Mesothelial cell of epicardium (in vitro differentiated cells): Measurements from ENCODE around the gene STAMBPL1. TPM values are rescaled to one million over a fixed set of nuclear protein-coding genes. Genes with fewer than 3 reads are reported as not detected.
A peak's percentile ranks its signal among the peaks of the same experiment; 100 is the strongest.
"Not testable (repeated sequence)": the region's sequence is repeated elsewhere in the genome, so short reads cannot be mapped to it uniquely, and the experiment has no call there.

Experiments
- DNase-seq, 2 experiments: peaks; one replicate each; pipeline ENCODE4 v3.0.0; 2021; ENCODE audit warnings: low spot score in 2 of 2; ENCODE audit not compliant: unreplicated experiment in 2 of 2
- H3K27ac Mint-ChIP-seq: 2 replicates; pipeline ENCODE4 v1.8.0; 2021; ENCODE audit warnings: mixed read lengths
- H3K27me3 Mint-ChIP-seq: 2 replicates; pipeline ENCODE4 v1.8.0; 2021; ENCODE audit warnings: low read depth, mixed read lengths
- H3K36me3 Mint-ChIP-seq: 2 replicates; pipeline ENCODE4 v1.8.0; 2021; ENCODE audit warnings: mixed read lengths
- H3K4me1 Mint-ChIP-seq: 2 replicates; pipeline ENCODE4 v1.8.0; 2021; ENCODE audit warnings: mixed read lengths
- H3K4me3 Mint-ChIP-seq: 2 replicates; pipeline ENCODE4 v1.8.0; 2021; ENCODE audit warnings: mild to moderate bottlenecking, moderate library complexity, mixed read lengths
- H3K9me3 Mint-ChIP-seq: 2 replicates; pipeline ENCODE4 v1.8.0; 2021; ENCODE audit warnings: mixed read lengths
- total RNA-seq: library from RNA; stranded (reverse); gene quantifications from 3 replicates; pipeline ENCODE4 v1.2.1, GENCODE V29; 2021
- TF ChIP-seq, protein P1 (sequence below): fragments of 200-600 bp; sonication (generic); IDR thresholded peaks from one replicate; pipeline ENCODE4 v1.5.0; 2021; ENCODE audit warnings: antibody characterized with exemption; ENCODE audit not compliant: unreplicated experiment

Gene STAMBPL1
- total RNA-seq, 1 donor from 2014 or later, result 3.6 TPM

DNA sequence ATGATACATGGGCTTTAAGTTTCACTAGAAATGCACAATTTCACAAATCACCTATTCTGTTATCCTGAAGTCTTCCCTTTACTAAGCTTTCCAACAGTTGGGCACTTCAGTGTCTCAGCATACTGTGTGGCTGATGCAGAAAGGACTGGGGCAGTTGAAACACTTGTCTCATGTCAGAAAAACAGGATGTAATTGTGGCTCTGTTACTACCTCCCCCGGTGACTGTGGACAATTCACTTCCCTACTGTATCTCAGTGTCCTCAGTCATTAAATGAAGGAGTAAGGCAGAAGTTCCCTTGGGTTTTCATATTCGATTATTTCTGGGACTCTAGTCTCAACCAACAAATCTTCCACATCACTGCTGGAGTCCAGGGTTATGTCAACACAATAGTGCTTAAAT lies 46.3 kb upstream of the STAMBPL1 start:
- no peak for DNase-seq
- Mint-ChIP-seq H3K4me3 (no peak overlapping the region), H3K9me3 (no peaks in the 10 kb centered on the region), H3K36me3 (no peaks in the 10 kb centered on the region), H3K4me1 (no peaks in the 10 kb centered on the region), H3K27me3 (peaks cover 24% of the 10 kb centered on the region), H3K27ac (no peak overlapping the region)
- TF ChIP-seq, protein P1, sequence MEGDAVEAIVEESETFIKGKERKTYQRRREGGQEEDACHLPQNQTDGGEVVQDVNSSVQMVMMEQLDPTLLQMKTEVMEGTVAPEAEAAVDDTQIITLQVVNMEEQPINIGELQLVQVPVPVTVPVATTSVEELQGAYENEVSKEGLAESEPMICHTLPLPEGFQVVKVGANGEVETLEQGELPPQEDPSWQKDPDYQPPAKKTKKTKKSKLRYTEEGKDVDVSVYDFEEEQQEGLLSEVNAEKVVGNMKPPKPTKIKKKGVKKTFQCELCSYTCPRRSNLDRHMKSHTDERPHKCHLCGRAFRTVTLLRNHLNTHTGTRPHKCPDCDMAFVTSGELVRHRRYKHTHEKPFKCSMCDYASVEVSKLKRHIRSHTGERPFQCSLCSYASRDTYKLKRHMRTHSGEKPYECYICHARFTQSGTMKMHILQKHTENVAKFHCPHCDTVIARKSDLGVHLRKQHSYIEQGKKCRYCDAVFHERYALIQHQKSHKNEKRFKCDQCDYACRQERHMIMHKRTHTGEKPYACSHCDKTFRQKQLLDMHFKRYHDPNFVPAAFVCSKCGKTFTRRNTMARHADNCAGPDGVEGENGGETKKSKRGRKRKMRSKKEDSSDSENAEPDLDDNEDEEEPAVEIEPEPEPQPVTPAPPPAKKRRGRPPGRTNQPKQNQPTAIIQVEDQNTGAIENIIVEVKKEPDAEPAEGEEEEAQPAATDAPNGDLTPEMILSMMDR, result no peak

- TF ChIP-seq, protein P1, result peak; percentile 80
- Mint-ChIP-seq H3K4me3 (no peak overlapping the region), H3K9me3 (no peaks in the 10 kb centered on the region), H3K4me1 (no peaks in the 10 kb centered on the region), H3K27me3 (peaks cover 21% of the 10 kb centered on the region), H3K36me3 (no peaks in the 10 kb centered on the region), H3K27ac (no peak overlapping the region)
- DNase-seq, result peak; percentile 41 to 85
Measured at GRCh38 chr10:88835096-88835909, 44.7 kb upstream of the STAMBPL1 start.

GRCh38 chr10:88835910-88836221 lies 44.2 kb upstream of the STAMBPL1 start:
- peaks cover 17% of the 10 kb centered on the region for H3K27me3 Mint-ChIP-seq
- H3K9me3 Mint-ChIP-seq, result no peaks in the 10 kb centered on the region
- H3K36me3 Mint-ChIP-seq, result no peaks in the 10 kb centered on the region
- no peaks in the 10 kb centered on the region for H3K4me1 Mint-ChIP-seq
- H3K27ac Mint-ChIP-seq, result no peak overlapping the region
- DNase-seq, result no peak
- TF ChIP-seq, protein P1, result no peak
- no peak overlapping the region for H3K4me3 Mint-ChIP-seq

DNA sequence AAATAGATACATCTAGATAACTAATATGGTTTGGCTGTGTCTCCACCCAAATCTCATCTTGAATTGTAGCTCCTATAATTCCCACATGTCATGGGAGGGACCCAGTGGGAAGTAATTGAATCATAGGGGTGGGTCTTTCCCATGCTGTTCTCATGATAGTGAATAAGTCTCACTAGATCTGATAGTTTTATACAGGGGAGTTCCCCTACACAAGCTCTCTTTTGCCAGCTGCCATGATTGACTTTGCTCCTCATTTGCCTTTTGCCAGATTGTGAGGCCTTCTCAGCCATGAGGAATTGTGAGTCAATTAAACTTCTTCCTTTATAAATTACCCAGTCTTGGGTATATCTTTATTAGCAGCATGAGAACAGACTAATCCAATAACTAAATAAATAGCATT lies 42.4 kb upstream of the STAMBPL1 start:
- H3K4me1 Mint-ChIP-seq, H3K4me3 Mint-ChIP-seq, DNase-seq, H3K36me3 Mint-ChIP-seq, H3K27ac Mint-ChIP-seq, H3K9me3 Mint-ChIP-seq: not testable (repeated sequence)
- peaks cover 15% of the 10 kb centered on the region for H3K27me3 Mint-ChIP-seq

DNA sequence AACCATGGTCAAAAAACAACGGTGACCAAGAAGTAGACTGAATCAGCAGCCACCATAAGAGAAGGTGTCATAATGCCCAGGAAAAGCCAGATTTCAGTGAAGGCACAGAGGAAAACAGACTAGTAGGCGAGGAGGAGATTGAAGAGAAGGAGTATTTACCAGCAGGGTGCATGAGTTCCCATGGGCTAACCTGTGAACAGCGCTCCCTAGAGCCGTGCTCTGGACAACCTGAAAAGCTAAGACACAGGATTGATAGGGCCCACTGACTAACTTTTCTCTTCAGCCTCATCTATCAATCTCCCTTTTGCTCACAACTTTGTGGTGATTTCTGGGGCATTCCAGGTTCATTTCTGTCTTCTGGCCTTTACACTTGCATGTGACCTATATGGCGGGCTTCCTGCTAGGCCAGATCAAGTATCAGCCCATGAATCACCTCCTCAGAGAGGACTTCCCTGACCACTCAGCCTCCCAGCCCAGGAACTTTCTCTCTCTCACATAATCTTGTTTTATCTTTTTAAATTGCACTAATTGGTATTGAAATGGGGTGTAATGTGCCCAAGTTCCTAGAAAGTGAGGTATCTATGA lies 41.2 kb upstream of the STAMBPL1 start:
- Mint-ChIP-seq H3K4me3 (no peak overlapping the region), H3K36me3 (no peaks in the 10 kb centered on the region), H3K4me1 (no peaks in the 10 kb centered on the region), H3K27ac (no peak overlapping the region), H3K9me3 (no peaks in the 10 kb centered on the region), H3K27me3 (peaks cover 13% of the 10 kb centered on the region)
- TF ChIP-seq, protein P1, result no peak
- DNase-seq, result no peak

GRCh38 chr10:88840104-88840503 lies 39.9 kb upstream of the STAMBPL1 start:
- Mint-ChIP-seq H3K9me3 (no peaks in the 10 kb centered on the region), H3K36me3 (no peaks in the 10 kb centered on the region), H3K4me3 (no peak overlapping the region), H3K27me3 (peaks cover 13% of the 10 kb centered on the region), H3K4me1 (no peaks in the 10 kb centered on the region), H3K27ac (no peak overlapping the region)
- no peak for DNase-seq
- TF ChIP-seq, protein P1, result no peak
